GM10847 (cell line): ENCODE results near the gene GNA12.

Experiments used
- POLR2A ChIP-seq: IDR thresholded peaks from 2 replicates; pipeline ENCODE4 v1.6.1; 2011; ENCODE audit not compliant: insufficient read length; ENCODE audit errors: extremely low read depth

GNA12 gene

DNA sequence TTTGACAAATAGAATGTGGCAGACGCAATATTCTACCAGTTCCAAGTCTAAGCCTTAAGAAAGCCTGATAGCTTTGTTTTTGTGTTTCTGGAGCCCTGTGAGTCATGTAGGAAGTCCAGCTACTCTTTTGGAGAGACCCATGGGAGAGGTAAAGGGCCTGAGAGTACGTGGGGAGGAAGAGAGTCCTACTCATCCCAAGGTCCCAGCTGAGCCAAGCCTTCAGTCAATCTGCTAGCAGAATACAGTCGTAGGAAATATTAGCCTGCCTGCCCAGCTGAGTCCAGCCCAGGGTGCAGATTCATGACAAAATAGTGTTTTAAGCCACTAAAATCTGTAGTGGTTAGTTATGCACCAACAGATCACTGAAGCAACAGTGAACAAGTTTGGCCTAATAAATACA is 9.0 kb upstream of the GNA12 start:
- TF ChIP-seq POLR2A, result no peak

DNA sequence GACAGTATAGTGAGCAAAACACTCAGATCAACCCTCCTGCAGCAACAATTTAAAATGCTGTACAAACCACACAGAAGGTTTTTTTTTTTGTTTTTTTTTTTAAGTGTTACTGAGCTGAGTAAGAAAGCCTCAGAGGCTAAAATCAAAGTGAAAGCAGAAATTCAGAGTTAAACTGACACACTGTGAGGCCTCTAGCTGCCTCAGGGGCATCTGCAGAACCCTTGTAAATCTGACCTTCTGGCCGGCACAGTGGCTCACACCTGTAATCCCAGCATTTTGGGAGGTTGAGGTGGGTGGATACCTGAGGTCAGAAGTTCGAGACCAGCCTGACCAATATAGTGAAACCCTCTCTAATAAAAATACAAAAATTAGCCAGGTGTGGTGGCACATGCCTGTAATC is 7.4 kb upstream of the GNA12 start:
- no peak for TF ChIP-seq POLR2A

DNA sequence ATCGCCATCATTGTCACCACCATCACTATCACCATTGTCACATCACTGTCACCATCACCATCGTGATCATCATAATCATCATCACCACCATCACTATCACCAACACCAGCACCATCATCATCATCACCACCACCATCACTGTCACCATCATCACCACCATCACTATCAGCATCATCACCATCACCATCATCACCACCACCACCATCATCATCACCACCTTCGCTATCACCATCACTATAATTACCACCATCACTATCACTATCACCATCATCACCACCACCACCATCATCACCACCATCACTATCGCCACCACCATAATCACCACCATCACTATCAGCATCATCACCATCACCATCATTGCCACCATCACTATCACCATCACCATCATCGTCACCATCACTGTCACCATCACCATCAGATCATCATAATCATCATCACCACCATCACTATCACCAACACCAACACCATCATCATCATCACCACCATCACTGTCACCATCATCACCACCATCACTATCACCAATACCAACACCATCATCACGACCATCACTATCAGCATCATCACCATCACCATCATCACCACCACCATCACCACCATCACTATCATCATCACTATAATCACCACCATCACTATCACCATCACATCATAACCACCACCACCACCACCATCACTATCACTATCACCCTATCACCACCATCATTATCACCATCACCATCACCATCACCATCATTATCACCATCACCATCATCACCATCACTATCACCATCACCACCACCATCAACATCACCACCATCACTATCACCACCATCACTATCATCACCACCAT is 6.0 kb upstream of the GNA12 start:
- no peak for TF ChIP-seq POLR2A

DNA sequence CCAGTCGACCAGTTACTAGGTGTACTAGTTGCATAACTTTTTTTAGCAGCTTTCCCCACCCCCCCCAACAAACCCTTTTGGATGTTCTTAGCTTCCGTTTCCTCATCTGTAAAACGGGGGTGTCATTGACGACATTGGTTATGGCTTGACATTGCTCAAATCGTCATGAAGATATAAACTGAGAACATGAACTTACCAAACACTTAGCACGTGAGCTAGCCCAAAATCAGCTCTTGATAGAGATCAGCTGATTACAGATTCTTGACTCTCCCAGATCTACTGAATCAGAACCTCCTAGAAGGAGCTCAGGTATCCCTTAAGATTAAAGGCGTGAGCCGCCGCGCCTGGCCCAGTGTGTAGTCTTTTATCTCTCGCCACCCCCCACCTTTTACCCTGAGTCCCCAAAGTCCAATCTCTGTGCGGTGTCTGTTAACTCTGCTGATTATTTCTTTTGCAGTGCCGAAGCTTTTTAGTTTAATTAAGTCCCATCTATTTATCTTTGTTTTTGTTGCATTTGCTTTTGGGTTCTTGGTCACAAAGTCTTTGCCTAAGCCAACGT is 1.0 kb upstream of the GNA12 start:
- no peak for TF ChIP-seq POLR2A

DNA sequence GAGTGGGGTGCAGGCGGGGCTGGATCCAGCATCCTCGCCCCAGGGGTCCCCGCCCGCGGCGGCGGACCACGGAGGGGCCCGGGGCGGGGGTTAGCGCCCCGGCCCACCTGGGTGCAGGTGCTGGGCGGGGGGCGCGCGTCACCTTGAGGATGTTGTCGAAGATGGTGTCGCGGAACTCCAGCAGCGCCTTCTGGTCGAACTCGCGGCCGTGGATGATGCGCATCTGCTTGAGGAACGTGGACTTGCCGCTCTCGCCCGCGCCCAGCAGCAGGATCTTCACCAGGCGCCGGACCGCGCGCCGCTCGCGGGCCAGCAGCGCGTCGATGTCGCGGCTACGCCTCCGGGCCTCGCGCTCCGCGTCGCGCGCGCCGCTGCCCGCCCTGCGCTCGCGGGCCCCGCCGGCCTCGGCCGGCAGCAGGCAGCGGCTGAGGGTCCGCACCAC is 376 bp downstream of the GNA12 start:
- no peak for TF ChIP-seq POLR2A

DNA sequence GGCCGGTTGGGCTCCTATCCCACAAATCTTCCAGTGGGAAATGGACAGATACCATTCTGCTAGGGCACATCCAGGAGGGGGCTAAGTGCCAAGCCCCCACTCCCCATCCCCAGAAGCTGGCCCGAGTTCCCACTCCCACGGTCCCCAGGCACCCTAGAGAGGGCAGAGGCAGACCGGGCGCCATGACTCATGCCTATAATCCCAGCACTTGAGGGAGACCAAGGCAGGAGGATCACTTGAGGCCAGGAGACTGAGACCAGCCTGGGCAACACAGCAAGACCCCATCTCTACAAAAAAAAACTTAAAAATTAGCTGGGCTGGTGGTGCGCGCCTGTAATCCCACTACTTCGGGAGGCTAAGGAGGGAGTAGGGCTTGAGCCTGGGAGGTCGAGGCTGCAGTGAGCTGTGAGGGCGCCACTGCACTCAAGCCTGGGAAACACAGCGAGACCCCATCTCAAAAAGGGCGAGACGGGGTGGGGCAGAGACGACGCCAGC is 870 bp downstream of the GNA12 start:
- no peak for TF ChIP-seq POLR2A

DNA sequence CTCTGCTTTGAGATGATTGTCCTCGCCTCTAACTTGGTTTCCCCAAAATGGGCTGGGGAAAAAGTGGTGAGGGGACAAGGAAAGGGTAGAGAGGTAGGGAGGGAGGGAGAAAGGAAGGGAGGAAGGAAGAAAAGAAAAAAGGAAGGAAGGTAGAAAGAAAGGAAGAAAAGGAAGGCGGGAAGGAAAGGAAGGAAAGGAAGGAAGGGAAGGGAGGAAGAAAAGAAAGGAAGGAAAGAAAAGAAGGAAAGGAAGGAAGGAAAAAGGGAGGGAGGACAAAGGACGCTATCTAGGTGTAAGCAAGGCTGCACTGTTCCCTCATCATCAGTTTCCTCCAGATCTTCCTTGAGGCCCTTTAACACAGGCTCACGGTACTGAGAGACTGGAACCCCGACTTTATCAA is 2.2 kb downstream of the GNA12 start:
- TF ChIP-seq POLR2A, result no peak

DNA sequence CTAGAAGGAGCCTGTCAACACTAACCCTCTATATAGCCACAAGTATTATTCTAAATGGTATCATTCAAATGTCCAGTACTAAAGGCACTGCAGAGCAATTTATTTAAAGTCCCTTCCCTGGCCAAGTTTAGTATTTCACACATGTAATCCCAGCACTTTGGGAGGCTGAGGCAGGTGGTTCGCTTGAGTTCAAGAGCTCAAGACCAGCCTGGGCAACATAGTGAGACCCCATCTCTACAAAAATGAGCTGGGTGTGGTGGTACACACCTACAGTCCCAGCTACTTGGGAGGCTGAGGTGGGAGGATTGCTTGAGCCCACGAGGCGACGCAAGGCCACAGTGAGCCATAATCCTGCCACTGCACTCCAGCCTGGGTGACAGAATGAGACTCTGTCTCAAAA is 3.6 kb downstream of the GNA12 start:
- TF ChIP-seq POLR2A, result no peak

DNA sequence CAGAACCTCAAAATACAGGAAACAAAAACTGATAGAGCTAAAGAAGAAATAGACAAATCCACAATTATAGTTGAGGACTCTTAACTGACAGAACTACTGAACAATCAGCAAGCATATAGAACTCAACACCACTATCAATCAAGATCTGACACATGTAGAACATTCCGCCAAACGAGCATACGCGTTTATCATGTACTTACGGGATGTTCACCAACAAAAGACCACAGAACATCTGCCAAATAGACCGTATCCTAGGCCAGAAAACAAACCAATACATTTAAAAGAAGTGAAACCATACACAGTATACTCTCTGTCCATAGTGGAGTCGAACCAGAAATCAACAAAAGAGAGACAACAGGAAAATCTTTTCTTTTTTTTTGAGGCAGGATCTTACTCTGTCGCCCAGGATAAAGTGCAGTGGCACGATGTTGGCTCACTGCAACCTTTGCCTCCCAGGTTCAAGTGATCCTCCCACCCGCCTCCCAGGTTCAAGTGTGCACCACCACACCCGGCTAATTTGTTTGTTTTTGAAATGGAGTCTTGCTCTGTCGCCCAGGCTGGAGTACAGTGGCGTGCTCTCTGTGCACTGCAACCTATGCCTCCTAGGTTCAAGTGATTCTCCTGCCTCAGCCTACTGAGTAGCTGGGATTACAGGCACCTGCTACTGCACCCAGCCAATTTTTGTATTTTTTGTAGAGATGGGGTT is 5.1 kb downstream of the GNA12 start:
- no peak for TF ChIP-seq POLR2A

DNA sequence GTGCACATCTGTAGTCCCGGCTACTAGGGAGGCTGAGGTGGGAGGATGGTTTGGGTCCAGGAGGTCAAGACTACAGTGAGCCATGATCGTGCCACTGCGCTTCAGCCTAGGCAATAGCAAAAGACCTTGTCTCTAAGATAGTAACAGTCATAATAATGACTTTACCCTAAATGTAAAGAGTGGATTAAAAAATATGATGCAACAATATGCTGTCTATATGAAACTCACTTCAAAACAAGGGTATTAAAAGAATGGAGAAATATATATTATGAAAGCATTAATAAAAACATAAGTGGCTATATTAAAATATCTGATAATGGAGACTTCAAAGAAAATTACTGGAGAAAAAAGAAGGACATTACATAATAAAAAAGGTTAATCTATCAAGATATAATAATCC is 5.7 kb downstream of the GNA12 start:
- no peak for TF ChIP-seq POLR2A

DNA sequence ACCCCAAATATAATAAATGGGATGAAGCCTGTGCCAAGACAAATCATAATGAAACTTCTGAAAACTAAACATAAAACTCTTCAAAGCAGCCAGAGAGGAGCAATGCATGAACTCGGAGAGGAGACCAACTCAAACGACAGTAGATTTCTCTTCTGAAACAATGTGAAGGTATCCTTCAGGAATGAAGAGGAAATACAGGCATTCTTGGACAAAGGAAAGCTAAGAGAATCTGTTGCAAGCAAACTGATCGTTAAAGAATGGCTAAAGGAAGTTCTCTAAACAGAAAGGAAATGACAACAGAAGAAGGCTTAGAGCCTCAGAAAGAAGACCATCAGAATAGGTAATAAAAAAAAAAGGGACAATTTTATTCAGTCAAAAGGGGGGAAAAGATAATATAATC is 6.6 kb downstream of the GNA12 start:
- no peak for TF ChIP-seq POLR2A

DNA sequence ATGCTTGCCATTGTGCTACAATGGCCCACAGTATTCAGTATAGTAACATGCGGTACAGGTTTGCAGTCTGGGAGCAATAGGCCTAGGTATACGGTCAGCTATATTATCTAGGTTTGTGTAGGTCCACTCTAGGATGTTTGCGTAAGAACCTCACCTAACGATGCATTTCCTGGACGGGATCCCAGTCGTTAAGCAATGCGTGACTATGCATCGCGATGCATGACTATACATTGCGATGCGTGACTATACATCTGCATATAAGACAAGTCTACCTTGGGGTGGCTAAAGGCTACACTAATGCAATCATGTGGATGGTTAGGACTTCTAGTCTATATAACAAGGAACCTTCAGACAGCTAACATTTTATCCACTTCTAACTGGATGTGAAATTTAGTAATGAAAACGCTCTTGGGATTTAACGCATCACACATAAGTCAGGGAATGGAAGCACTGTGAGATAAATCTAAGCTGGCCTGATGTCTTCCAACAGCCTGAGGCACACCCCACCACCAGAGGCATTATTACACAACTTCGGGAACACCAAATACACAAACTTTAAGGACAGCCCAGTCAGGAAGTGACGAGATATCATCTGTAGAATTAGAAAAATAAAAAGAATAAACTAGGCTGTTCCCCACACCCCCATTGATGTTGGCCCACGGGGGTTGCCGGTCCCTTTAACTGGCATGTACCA is 9.2 kb downstream of the GNA12 start:
- no peak for TF ChIP-seq POLR2A

DNA sequence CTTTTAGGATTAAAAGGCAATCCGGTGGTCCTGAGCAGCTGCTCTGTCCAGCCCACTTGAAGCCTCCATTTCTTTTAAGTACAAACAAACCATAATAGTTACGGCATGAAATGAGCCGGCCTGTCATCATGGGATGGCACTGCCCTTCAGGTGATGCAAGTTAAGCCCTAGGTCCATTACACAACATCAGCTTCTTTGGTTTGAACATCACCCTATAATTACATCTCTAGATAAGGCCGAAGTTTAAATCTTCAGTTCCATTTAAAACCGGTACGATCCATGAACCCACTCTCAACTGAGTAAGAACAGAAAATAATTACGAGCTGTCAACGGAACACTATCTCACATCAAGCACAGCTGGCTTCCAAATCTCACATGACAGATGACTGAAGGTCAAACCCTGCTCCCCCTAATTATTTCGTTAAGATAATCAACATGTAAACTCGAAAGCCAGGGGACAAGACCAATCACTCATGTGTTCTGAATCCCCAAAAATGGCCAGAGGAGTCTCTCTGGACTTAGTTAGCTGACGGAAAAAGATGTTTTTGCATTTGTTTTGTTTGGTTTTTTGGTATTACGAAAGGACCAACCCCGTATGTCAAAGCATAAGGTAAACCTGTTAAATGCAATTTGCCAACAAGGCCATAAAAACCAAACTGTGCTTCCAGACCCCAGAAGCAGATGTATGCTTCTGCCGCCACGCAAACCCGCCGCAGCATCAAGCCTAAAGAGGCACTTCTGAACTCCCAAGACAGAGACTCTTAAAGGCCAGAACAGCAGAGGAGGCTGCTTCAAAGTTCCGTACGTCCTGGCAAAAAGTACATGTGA is 10.8 kb downstream of the GNA12 start:
- no peak for TF ChIP-seq POLR2A

DNA sequence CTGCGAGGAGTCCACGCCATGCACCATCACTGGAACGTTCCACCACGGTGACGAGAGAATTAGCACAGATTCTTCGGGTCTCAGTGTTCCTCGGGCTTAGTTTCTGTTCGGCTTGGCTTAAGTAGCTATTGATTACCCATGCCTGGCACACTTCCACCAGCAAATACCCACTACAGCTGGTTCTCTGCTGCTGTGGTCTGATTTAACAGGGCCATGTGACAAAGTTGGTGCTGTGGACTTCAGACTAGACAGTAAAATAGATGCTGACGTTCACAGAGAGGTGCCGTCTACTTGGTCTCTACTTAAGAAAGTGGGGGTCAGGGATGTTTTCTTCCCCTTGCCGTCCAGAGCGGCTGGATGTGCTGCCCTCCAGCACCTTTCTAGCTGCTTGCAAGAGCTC is 11.6 kb downstream of the GNA12 start:
- TF ChIP-seq POLR2A, result no peak
